ENCODE data around the gene SAXO2. TPM values are rescaled to one million over a fixed set of nuclear protein-coding genes. Genes with fewer than 3 reads are reported as not detected.

Gene SAXO2
- total and polyA plus RNA-seq, 2 of the 8 experiments (the other 6 are each of a cell fraction or from before 2014, with no cell fraction given), result 3.1 TPM

DNA sequence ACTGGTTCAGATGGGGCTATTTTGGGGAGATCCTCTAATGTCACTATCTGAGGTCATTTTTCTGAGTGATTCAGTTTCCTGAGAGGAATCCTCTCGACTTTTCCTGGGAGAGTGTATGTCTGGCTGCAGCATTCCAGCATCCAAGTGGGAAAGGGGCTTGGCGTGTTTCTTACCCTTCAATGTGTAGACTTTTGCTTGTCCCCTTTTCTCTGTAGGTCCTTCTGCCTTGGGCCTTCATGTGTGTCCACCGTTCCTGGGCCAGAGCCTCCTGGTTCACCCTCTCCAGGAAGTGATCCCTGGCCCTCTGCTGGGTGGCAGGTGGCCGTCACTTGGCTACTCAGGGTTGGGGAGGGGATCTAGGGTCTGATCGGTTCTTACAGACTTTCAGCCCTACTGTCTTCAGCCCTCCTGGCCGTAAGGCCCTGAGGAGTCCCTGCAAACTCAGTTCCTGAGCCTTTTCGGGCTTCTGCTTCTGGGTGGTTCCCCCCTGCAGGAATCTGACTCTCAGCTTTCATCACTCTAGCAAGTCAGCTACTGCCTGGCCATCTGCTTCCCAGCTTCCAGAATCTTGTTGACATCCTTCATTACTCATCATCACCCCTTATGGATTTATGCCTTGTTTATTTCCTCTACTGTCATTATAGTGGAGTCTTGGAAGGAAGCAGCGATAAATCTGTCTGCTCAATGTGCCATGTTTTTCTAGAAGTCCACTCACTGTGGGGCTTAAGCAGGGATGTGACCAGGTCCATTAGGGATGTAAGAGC is 50.1 kb downstream of the SAXO2 start (continued):
- TF ChIP-seq YY1 (IDR thresholded peaks at IDR 0.05; ENCODE audit: low read depth, low read length) (no peak), CEBPB (IDR thresholded peaks at IDR 0.05; ENCODE audit: low read depth, low read length) (no peak), KDM4A (IDR thresholded peaks at IDR 0.05; ENCODE audit: low read depth, low read length, severe bottlenecking) (no peak), SP2 (IDR thresholded peaks at IDR 0.05; ENCODE audit: low read length) (no peak), RAD21 (IDR thresholded peaks at IDR 0.05 in 1 of 2, conservative IDR thresholded peaks at IDR 0.05 in 1 of 2; ENCODE audit: low read depth in 2 of 2, low read length in 2 of 2) (no peak), TCF12 (IDR thresholded peaks at IDR 0.05; ENCODE audit: low read depth, low read length) (no peak), SIX5 (IDR thresholded peaks at IDR 0.05; ENCODE audit: low read depth, low read length) (no peak), FOSL1 (IDR thresholded peaks at IDR 0.05; ENCODE audit: insufficient read depth, low read depth, low read length) (no peak)
- TF ChIP-seq, protein P1, sequence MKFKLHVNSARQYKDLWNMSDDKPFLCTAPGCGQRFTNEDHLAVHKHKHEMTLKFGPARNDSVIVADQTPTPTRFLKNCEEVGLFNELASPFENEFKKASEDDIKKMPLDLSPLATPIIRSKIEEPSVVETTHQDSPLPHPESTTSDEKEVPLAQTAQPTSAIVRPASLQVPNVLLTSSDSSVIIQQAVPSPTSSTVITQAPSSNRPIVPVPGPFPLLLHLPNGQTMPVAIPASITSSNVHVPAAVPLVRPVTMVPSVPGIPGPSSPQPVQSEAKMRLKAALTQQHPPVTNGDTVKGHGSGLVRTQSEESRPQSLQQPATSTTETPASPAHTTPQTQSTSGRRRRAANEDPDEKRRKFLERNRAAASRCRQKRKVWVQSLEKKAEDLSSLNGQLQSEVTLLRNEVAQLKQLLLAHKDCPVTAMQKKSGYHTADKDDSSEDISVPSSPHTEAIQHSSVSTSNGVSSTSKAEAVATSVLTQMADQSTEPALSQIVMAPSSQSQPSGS (IDR thresholded peaks at IDR 0.05; ENCODE audit: low read length), result no peak
